Neural cell (in vitro differentiated cells): Measurements from ENCODE around the gene WTIP. TPM values are rescaled to one million over a fixed set of nuclear protein-coding genes. Genes with fewer than 3 reads are reported as not detected.
"Not testable (repeated sequence)": the region's sequence is repeated elsewhere in the genome, so short reads cannot be mapped to it uniquely, and the experiment has no call there.

Source experiments
- H2AFZ ChIP-seq: fragments of 200-600, 300-800 bp; sonication (generic), shearing (Covaris generic); 2 replicates; pipeline ENCODE4 v1.6.0; 2014; ENCODE audit warnings: low read depth, mild to moderate bottlenecking, antibody characterized with exemption, low read length, moderate library complexity
- H3F3A ChIP-seq: fragments of 200-600 bp; shearing (Covaris generic); 2 replicates; pipeline ENCODE4 v1.6.1; 2016; ENCODE audit warnings: mild to moderate bottlenecking, moderate library complexity, mixed read lengths, antibody characterized with exemption, low read length; ENCODE audit not compliant: insufficient read depth, poor library complexity, severe bottlenecking
- H3K27ac ChIP-seq: fragments of 200-600, 300-800 bp; sonication (generic), shearing (Covaris generic); 2 replicates; pipeline ENCODE4 v1.5.1; 2014; ENCODE audit warnings: mild to moderate bottlenecking, low read length, moderate library complexity
- H3K27me3 ChIP-seq: fragments of 300-800, 200-600 bp; sonication (generic), shearing (Covaris generic); 2 replicates; pipeline ENCODE4 v1.6.0; 2014; ENCODE audit warnings: mild to moderate bottlenecking, low read depth, low read length, moderate library complexity; ENCODE audit not compliant: insufficient read depth
- H3K36me3 ChIP-seq: fragments of 300-800, 200-600 bp; sonication (generic), shearing (Covaris generic); 2 replicates; pipeline ENCODE4 v1.5.1; 2014; ENCODE audit warnings: mild to moderate bottlenecking, antibody characterized with exemption, low read length, moderate library complexity; ENCODE audit not compliant: insufficient read depth
- H3K4me2 ChIP-seq: fragments of 300-800, 200-600 bp; sonication (generic), shearing (Covaris generic); 2 replicates; pipeline ENCODE4 v1.6.0; 2014; ENCODE audit warnings: mild to moderate bottlenecking, low read length
- H3K4me3 ChIP-seq: fragments of 300-800, 200-600 bp; sonication (generic), shearing (Covaris generic); 2 replicates; pipeline ENCODE4 v1.5.1; 2014; ENCODE audit warnings: mild to moderate bottlenecking, low read length, moderate library complexity
- H3K79me2 ChIP-seq: fragments of 200-600 bp; shearing (Covaris generic); replicated peaks from 2 replicates; pipeline ENCODE4 v1.6.0; 2014; ENCODE audit warnings: mild to moderate bottlenecking, low read length, moderate library complexity; ENCODE audit not compliant: insufficient read depth
- H3K9ac ChIP-seq: fragments of 300-800, 200-600 bp; sonication (generic), shearing (Covaris generic); 2 replicates; pipeline ENCODE4 v1.6.1; 2016; ENCODE audit warnings: mild to moderate bottlenecking, low read length, mixed read lengths
- H3K9me2 ChIP-seq: fragments of 200-600 bp; shearing (Covaris generic); 2 replicates; pipeline ENCODE4 v1.6.1; 2016; ENCODE audit warnings: mild to moderate bottlenecking, low read length, mixed read lengths; ENCODE audit not compliant: insufficient read depth
- H3K9me3 ChIP-seq: fragments of 200-600, 300-800 bp; sonication (generic), shearing (Covaris generic); 2 replicates; pipeline ENCODE4 v1.6.1; 2016; ENCODE audit warnings: mild to moderate bottlenecking, mixed run types, low read length, moderate library complexity, mixed read lengths
- H4K20me1 ChIP-seq: fragments of 200-600 bp; shearing (Covaris generic); 2 replicates; pipeline ENCODE4 v1.6.1; 2016; ENCODE audit warnings: mild to moderate bottlenecking, mixed run types; ENCODE audit not compliant: insufficient read depth
- EP300 ChIP-seq: fragments of 450-650 bp; conservative IDR thresholded peaks from 2 replicates; pipeline ENCODE4 v1.6.1; 2014; ENCODE audit warnings: antibody characterized with exemption, mild to moderate bottlenecking, moderate library complexity; ENCODE audit not compliant: poor library complexity, severe bottlenecking
- EZH2 ChIP-seq: fragments of 200-600, 300-800 bp; shearing (Covaris generic), sonication (generic); IDR thresholded peaks from 2 replicates; pipeline ENCODE4 v1.6.1; 2014; ENCODE audit warnings: antibody characterized with exemption, low read length, borderline replicate concordance, mild to moderate bottlenecking; ENCODE audit not compliant: insufficient read depth, poor library complexity, severe bottlenecking
- MXI1 ChIP-seq: fragments of 450-650 bp; conservative IDR thresholded peaks from 2 replicates; pipeline ENCODE4 v1.6.1; 2014; ENCODE audit warnings: antibody characterized with exemption, mild to moderate bottlenecking; ENCODE audit not compliant: poor library complexity, severe bottlenecking
- POLR2AphosphoS5 ChIP-seq: IDR thresholded peaks from 2 replicates; pipeline ENCODE4 v1.6.1; 2012
- RAD21 ChIP-seq: fragments of 450-650 bp; conservative IDR thresholded peaks from 2 replicates; pipeline ENCODE4 v1.6.1; 2014; ENCODE audit warnings: antibody characterized with exemption, mild to moderate bottlenecking, moderate library complexity
- REST ChIP-seq: IDR thresholded peaks from 2 replicates; pipeline ENCODE4 v1.6.1; 2012; ENCODE audit warnings: borderline replicate concordance
- SMC3 ChIP-seq: fragments of 450-650 bp; conservative IDR thresholded peaks from 2 replicates; pipeline ENCODE4 v1.6.1; 2014; ENCODE audit warnings: antibody characterized with exemption, mild to moderate bottlenecking, moderate library complexity; ENCODE audit not compliant: poor library complexity
- TAF1 ChIP-seq: IDR thresholded peaks from 2 replicates; pipeline ENCODE4 v1.6.1; 2012; ENCODE audit warnings: low read depth
- polyA plus RNA-seq: library from polyadenylated mRNA; depleted of rRNA; stranded (reverse); fragments of >200 nt; gene quantifications from 2 replicates; pipeline ENCODE4 v1.2.3, GENCODE V29; 2014
- TF ChIP-seq, protein P1 (sequence below): fragments of 450-650 bp; IDR thresholded peaks from 2 replicates; pipeline ENCODE4 v1.5.1; 2014; ENCODE audit warnings: antibody characterized with exemption, mild to moderate bottlenecking, moderate library complexity; ENCODE audit not compliant: poor library complexity, severe bottlenecking

Gene WTIP
- polyA plus RNA-seq, 1 donor from 2014 or later, result 9.8 TPM

DNA sequence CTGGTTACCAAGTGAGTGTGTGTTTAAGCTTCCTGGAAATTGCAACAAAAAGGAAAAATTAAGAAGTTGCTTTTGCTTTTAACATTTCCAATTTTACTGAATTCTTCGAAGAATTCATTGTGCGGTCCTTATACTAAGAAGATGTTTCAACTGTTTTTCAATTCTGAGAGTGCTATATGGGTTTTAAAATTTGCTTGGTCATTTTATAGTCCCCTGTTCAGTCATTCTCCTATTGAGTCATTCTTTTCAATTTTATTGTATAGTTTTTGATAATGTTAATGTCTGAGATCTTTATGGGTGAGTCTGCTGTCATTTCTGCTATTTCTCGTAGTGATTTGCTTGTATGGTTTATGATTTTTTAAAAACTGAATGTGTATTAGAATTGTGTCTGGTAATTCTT is 26.9 kb upstream of the WTIP start:
- no peaks in the 10 kb centered on the region for H4K20me1 ChIP-seq
- H3K4me2 ChIP-seq, result no peak overlapping the region
- no peak overlapping the region for H3K9ac ChIP-seq
- H3K9me2 ChIP-seq, result no peaks in the 10 kb centered on the region
- no peak overlapping the region for H3K27ac ChIP-seq
- H3F3A ChIP-seq, result no peaks in the 10 kb centered on the region
- TF ChIP-seq MXI1, result no peak
- TF ChIP-seq EP300, result no peak
- no peak for TF ChIP-seq TAF1
- no peak for TF ChIP-seq REST
- no peak for TF ChIP-seq EZH2
- TF ChIP-seq POLR2AphosphoS5, result no peak
- TF ChIP-seq, protein P1, sequence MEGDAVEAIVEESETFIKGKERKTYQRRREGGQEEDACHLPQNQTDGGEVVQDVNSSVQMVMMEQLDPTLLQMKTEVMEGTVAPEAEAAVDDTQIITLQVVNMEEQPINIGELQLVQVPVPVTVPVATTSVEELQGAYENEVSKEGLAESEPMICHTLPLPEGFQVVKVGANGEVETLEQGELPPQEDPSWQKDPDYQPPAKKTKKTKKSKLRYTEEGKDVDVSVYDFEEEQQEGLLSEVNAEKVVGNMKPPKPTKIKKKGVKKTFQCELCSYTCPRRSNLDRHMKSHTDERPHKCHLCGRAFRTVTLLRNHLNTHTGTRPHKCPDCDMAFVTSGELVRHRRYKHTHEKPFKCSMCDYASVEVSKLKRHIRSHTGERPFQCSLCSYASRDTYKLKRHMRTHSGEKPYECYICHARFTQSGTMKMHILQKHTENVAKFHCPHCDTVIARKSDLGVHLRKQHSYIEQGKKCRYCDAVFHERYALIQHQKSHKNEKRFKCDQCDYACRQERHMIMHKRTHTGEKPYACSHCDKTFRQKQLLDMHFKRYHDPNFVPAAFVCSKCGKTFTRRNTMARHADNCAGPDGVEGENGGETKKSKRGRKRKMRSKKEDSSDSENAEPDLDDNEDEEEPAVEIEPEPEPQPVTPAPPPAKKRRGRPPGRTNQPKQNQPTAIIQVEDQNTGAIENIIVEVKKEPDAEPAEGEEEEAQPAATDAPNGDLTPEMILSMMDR, result no peak
- no peak for TF ChIP-seq RAD21
- TF ChIP-seq SMC3, result no peak
- no peaks in the 10 kb centered on the region for H3K9me3 ChIP-seq
- no peak overlapping the region for H3K4me3 ChIP-seq
- H3K36me3 ChIP-seq, result no peaks in the 10 kb centered on the region
- no peaks in the 10 kb centered on the region for H3K27me3 ChIP-seq
- H2AFZ ChIP-seq, result no peak overlapping the region
- no peaks in the 10 kb centered on the region for H3K79me2 ChIP-seq

DNA sequence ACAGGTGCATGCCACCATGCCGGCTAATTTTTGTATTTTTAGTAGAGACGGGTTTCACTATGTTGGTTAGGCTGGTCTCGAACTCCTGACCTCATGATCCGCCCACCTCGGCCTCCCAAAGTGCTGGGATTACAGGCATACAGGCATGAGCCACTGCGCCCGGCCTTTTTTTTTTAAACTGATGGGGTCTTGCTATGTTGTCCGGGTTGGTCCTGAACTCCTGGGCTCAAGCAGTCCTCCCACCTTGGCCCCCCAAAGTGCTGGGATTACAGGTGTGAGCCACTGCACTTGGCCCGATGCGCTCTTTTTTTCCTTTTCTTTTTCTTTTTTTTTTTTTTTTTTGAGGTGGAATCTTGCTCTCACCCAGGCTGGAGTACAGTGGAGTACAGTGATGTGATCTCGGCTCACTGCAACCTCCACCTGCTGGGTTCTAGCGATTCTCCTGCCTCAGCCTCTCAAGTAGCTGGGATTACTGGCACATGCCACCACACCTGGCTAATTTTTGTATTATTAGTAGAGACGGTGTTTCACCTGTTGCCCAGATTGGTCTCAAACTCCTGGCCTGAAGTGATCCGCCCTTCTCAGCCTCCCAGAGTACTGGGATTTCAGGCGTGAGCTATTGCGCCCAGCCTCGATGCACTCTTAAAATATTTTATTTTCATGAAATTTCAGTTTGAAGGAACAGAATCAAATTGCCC is 25.6 kb upstream of the WTIP start:
- not testable (repeated sequence) for H3K4me2 ChIP-seq, H3K36me3 ChIP-seq, H3K4me3 ChIP-seq, H3K9ac ChIP-seq, H2AFZ ChIP-seq, H3K9me3 ChIP-seq, H4K20me1 ChIP-seq, H3F3A ChIP-seq, H3K27ac ChIP-seq, H3K27me3 ChIP-seq, H3K9me2 ChIP-seq, H3K79me2 ChIP-seq

GRCh38 chr19:34457446-34457845 is 24.1 kb upstream of the WTIP start:
- Histone ChIP-seq H3K27me3 (no peaks in the 10 kb centered on the region), H3K79me2 (no peaks in the 10 kb centered on the region), H3K9me3 (no peaks in the 10 kb centered on the region), H3F3A (no peaks in the 10 kb centered on the region), H4K20me1 (no peaks in the 10 kb centered on the region), H3K4me2 (no peak overlapping the region), H3K27ac (no peak overlapping the region), H3K36me3 (no peaks in the 10 kb centered on the region), H2AFZ (no peak overlapping the region), H3K9ac (no peak overlapping the region), H3K9me2 (no peaks in the 10 kb centered on the region), H3K4me3 (no peak overlapping the region)
- TF ChIP-seq REST (no peak), RAD21 (no peak), MXI1 (no peak), EP300 (no peak), SMC3 (no peak), TAF1 (no peak), POLR2AphosphoS5 (no peak), EZH2 (no peak)
- TF ChIP-seq, protein P1, result no peak
